K562 (cell line): ENCODE results near the gene SORCS1. TPM values are rescaled to one million over a fixed set of nuclear protein-coding genes. Genes with fewer than 3 reads are reported as not detected.
"Not testable (repeated sequence)": the region's sequence is repeated elsewhere in the genome, so short reads cannot be mapped to it uniquely, and the experiment has no call there.

Experiments used
- ATAC-seq: fragments of 200-7000 bp; cut with Tn5 transposase; 3 replicates; pipeline ENCODE4 v1.9.1; 2020; ENCODE audit warnings: moderate library complexity
- BruUV-seq: library from RNA; stranded (reverse); fragments of 400-500 nt; replicated peaks from 2 replicates; lab custom pipeline; 2021; lab: Mats Ljungman, UMichigan
- CTCF ChIA-PET: fragments of 300-600 bp; formaldehyde crosslinking; extraction: SDS; loops from one replicate; lab custom pipeline; 2021; ENCODE audit warnings: low intra/inter-chr PET ratio; lab: Yijun Ruan, JAX
- POLR2A ChIA-PET: fragments of 300-600, 350-650 bp; sonication (Branson Sonifier 250); formaldehyde crosslinking; extraction: SDS; loops from one replicate; lab custom pipeline; 2021; ENCODE audit warnings: antibody characterized with exemption, inconsistent platforms; lab: Yijun Ruan, JAX
- DNase-seq, 4 experiments: peaks; one replicate each; pipeline versions ENCODE4 v3.0.0 to v3.0.0-alpha.2; 2011 to 2018; ENCODE audit warnings: low spot score in 3 of 4, mixed read lengths in 3 of 4; ENCODE audit errors: extremely low read depth in 1 of 4
- FAIRE-seq: peaks from 2 replicates; lab custom pipeline; 2011; peaks lifted over from hg19 to GRCh38; lab: Jason Lieb, UNC
- H2AFZ ChIP-seq: 2 replicates; pipeline ENCODE4 v1.6.0; 2011; ENCODE audit warnings: low read depth, low read length, control low read depth, inconsistent platforms
- H3K27ac ChIP-seq: fragments of 200-600 bp; 3 replicates; pipeline ENCODE4 v1.8.0; 2011; ENCODE audit warnings: low read depth, mild to moderate bottlenecking, control low read depth, inconsistent platforms, low read length, moderate library complexity, mixed read lengths; ENCODE audit errors: extremely low read depth
- H3K27me3 ChIP-seq, 2 experiments: fragments of 300-600 bp in 1 of 2; 2 replicates in 1 of 2; 3 replicates in 1 of 2; pipeline versions ENCODE4 v1.6.0 to v1.8.0; 2011; ENCODE audit warnings: inconsistent platforms in 2 of 2, low read length in 2 of 2, mild to moderate bottlenecking in 1 of 2, mixed read lengths in 1 of 2, moderate library complexity in 1 of 2; ENCODE audit not compliant: control insufficient read depth in 2 of 2, insufficient read depth in 2 of 2
- H3K36me3 ChIP-seq: fragments of 300-600 bp; 3 replicates; pipeline ENCODE4 v1.8.0; 2011; ENCODE audit warnings: mild to moderate bottlenecking, low read length, inconsistent platforms; ENCODE audit not compliant: control insufficient read depth, insufficient read depth
- H3K4me1 ChIP-seq, 2 experiments: fragments of 200-600 bp in 1 of 2; replicated peaks in 1 of 2; 2 replicates in 1 of 2; 3 replicates in 1 of 2; pipeline versions ENCODE4 v1.5.1 to v1.8.0; 2011; ENCODE audit warnings: inconsistent platforms in 2 of 2, low read length in 2 of 2, mild to moderate bottlenecking in 1 of 2, mixed read lengths in 1 of 2, moderate library complexity in 1 of 2; ENCODE audit not compliant: control insufficient read depth in 2 of 2, insufficient read depth in 2 of 2
- H3K4me2 ChIP-seq: 2 replicates; pipeline ENCODE4 v1.6.1; 2011; ENCODE audit warnings: low read length, control low read depth, inconsistent platforms, mixed read lengths; ENCODE audit not compliant: insufficient read depth
- H3K4me3 ChIP-seq: fragments of 200-600 bp; sonication (generic), shearing (Covaris generic); 2 replicates; pipeline ENCODE4 v1.5.1; 2016; ENCODE audit warnings: control low read depth, inconsistent platforms
- H3K79me2 ChIP-seq: fragments of 200-600 bp; 3 replicates; pipeline ENCODE4 v1.8.0; 2011; ENCODE audit warnings: low read length, inconsistent platforms; ENCODE audit not compliant: control insufficient read depth, insufficient read depth
- H3K9ac ChIP-seq, 2 experiments: 2 replicates each; pipeline versions ENCODE4 v1.6.0 to v1.6.1; 2011; ENCODE audit warnings: low read depth in 2 of 2, low read length in 2 of 2, control low read depth in 1 of 2, inconsistent platforms in 1 of 2, mild to moderate bottlenecking in 1 of 2, mixed read lengths in 1 of 2; ENCODE audit not compliant: insufficient read depth in 1 of 2
- H3K9me1 ChIP-seq: one replicate; pipeline ENCODE4 v1.6.0; 2011; ENCODE audit warnings: inconsistent platforms, mild to moderate bottlenecking, low read length, moderate library complexity; ENCODE audit not compliant: control insufficient read depth, insufficient read depth
- H3K9me3 ChIP-seq: replicated peaks from 2 replicates; pipeline ENCODE4 v1.5.1; 2011; ENCODE audit warnings: low read depth, low read length, inconsistent platforms; ENCODE audit not compliant: control insufficient read depth, insufficient read depth
- H4K20me1 ChIP-seq: replicated peaks from 2 replicates; pipeline ENCODE4 v1.6.1; 2011; ENCODE audit warnings: low read length, inconsistent platforms, mixed read lengths; ENCODE audit not compliant: control insufficient read depth, insufficient read depth
- ELF4 ChIP-seq: fragments of 450-650 bp; formaldehyde crosslinking; IDR thresholded peaks from 2 replicates; pipeline ENCODE4 v1.4.0; 2022; ENCODE audit warnings: missing genetic modification characterization
- TBL1XR1 ChIP-seq, 2 experiments: IDR thresholded peaks; 2 replicates each; pipeline ENCODE4 v1.6.1; 2012; ENCODE audit warnings: improper control_type of control experiment in 2 of 2, low read length in 2 of 2, mild to moderate bottlenecking in 1 of 2
- TSC22D4 ChIP-seq: fragments of 450-650 bp; IDR thresholded peaks from 2 replicates; pipeline ENCODE4 v1.6.1; 2016; ENCODE audit warnings: missing genetic modification characterization, missing biosample characterization, control low read depth
- ZNF766 ChIP-seq: fragments of 200-800 bp; sonication (Bioruptor generic); conservative IDR thresholded peaks from 2 replicates; pipeline ENCODE4 v1.6.1; 2016; ENCODE audit warnings: missing genetic modification characterization, missing compliant biosample characterization
- WGBS: fragments of 100-300 bp; shearing (Covaris generic); methylation state at CpG from one replicate; pipeline ENCODE4 v1.1.6; 2016; ENCODE audit warnings: low coverage, mixed read lengths; ENCODE audit not compliant: insufficient coverage; ENCODE audit errors: missing lambda C conversion rate; 5-methylcytosine and 5-hydroxymethylcytosine counted together
- in situ Hi-C: fragments of 300-500 bp; cut with MboI; formaldehyde crosslinking; loops from 4 replicates; pipeline ENCODE4 v1.15.0; 2018; ENCODE audit warnings: inconsistent platforms, mixed read lengths
- intact Hi-C: fragments of 100-400 bp; cut with micrococcal nuclease; formaldehyde crosslinking; loops from 2 replicates; pipeline ENCODE4 v1.14.2; 2022
- polyA plus RNA-seq, 8 experiments: library from polyadenylated mRNA; depleted of rRNA in 4 of 8; stranded (reverse) in 5 of 8; unstranded in 3 of 8; fragments of >200 nt; fragmentation: Nextera tagmentation in 2 of 8; fragmentation: Illumina TruSeq in 1 of 8; extraction: Ambion mirVana in 2 of 8; extraction: Trizol in 1 of 8; gene quantifications; 2 replicates each; pipeline versions ENCODE4 v1.2.1 to v1.2.3, GENCODE V29; 2011 to 2014; ENCODE audit warnings: inconsistent platforms in 1 of 8, missing spikeins in 1 of 8
- total RNA-seq, 7 experiments: library from RNA; depleted of rRNA in 6 of 7; stranded (reverse); fragments of >200 nt in 6 of 7; fragmentation: Illumina TruSeq in 2 of 7; extraction: Trizol in 2 of 7; gene quantifications; 2 replicates each; pipeline versions ENCODE4 v1.2.1 to v1.2.3, GENCODE V29; 2011 to 2021; ENCODE audit warnings: low replicate concordance in 1 of 7
- TF ChIP-seq, protein P1 (sequence below): fragments of 250-450 bp; sonication (Bioruptor Pico); IDR thresholded peaks from 2 replicates; pipeline ENCODE4 v1.5.0; 2020; ENCODE audit warnings: mild to moderate bottlenecking
- TF ChIP-seq, protein P2 (sequence below): fragments of 250-450 bp; sonication (Bioruptor Pico); IDR thresholded peaks from 2 replicates; pipeline ENCODE4 v1.8.0; 2022; ENCODE audit warnings: moderate library complexity, mild to moderate bottlenecking, inconsistent platforms

Gene SORCS1
- total and polyA plus RNA-seq, 9 of the 15 experiments (the other 6 are each of a cell fraction or from before 2014, with no cell fraction given) = 1.5 to 3.9 (median 2.7) TPM

- POLR2A ChIA-PET = interaction anchor here (1.3 kb wide), 1 partner anchor 8 kb away, joined by 9 read pairs; no protein-coding TSS in a partner anchor
- DNase-seq, H3K9me3 ChIP-seq, H3K27ac ChIP-seq, H2AFZ ChIP-seq, in situ Hi-C loops, H3K9ac ChIP-seq, H4K20me1 ChIP-seq, BruUV-seq, CTCF ChIA-PET, H3K27me3 ChIP-seq, FAIRE-seq, H3K4me2 ChIP-seq, H3K9me1 ChIP-seq, ATAC-seq, H3K4me3 ChIP-seq: not testable (repeated sequence)
- intact Hi-C loops = loop anchor here (10.0 kb wide), 1 partner anchor 111 kb away; no protein-coding TSS in a partner anchor
- Histone ChIP-seq H3K36me3 (peaks cover 17% of the 10 kb centered on the region; the same call in 2 of the 3 replicates), H3K79me2 (peaks cover 34% of the 10 kb centered on the region), H3K4me1 (peaks cover 9 to 64% of the 10 kb centered on the region in 2 experiments; a peak in 3 of 5 replicates)
- no CpG with 5 or more reads among the region's 3 CpGs for WGBS
- peak; percentile 93 for TF ChIP-seq ZNF766 (CRISPR knock-in tag)
These were observed 140.5 kb downstream of the SORCS1 start for GRCh38 chr10:107024033-107024432.

GRCh38 chr10:107022600-107023354, 141.7 kb downstream of the SORCS1 start:
- Histone ChIP-seq H3K27ac (peak overlapping the region; percentile 63), H3K9me1 (no peaks in the 10 kb centered on the region), H3K9ac (peak overlapping the region in 1 of 2 experiments; percentile 47; a peak in 2 of 4 replicates), H3K27me3 (no peaks in the 10 kb centered on the region), H3K4me1 (peaks cover 9 to 52% of the 10 kb centered on the region in 2 experiments; a peak in 3 of 5 replicates), H3K4me3 (no peak overlapping the region), H2AFZ (peak overlapping the region; percentile 9; the same call in 1 of the 2 replicates), H3K79me2 (peaks cover 26% of the 10 kb centered on the region), H3K36me3 (peaks cover 17% of the 10 kb centered on the region; the same call in 2 of the 3 replicates), H3K9me3 (no peaks in the 10 kb centered on the region), H3K4me2 (peak overlapping the region; percentile 42), H4K20me1 (no peaks in the 10 kb centered on the region)
- WGBS = 11% methylated on average over 6 of the region's 6 CpGs
- BruUV-seq = no TSS peak
- intact Hi-C loops = loop anchor here (2.0 to 10.0 kb wide), 3 partner anchors 34 to 112 kb away; no protein-coding TSS in a partner anchor
- ChIA-PET POLR2A (interaction anchor here (0.5 to 1.5 kb wide), 5 partner anchors 9 to 211 kb away, joined by 3 to 9 read pairs (median 4); no protein-coding TSS in a partner anchor), CTCF (no interaction called here)
- DNase-seq = peak; percentile 61 to 89 (median 70)
- ATAC-seq = peak; percentile 92
- FAIRE-seq = peak; percentile 91
- in situ Hi-C loops = no loop called here
- no peak for TF ChIP-seq ELF4 (CRISPR knock-in tag)
- TF ChIP-seq TBL1XR1 (IDR thresholded peaks at IDR 0.05; ENCODE audit: low read length in 2 of 2) = peak in 1 of 2 experiments; percentile 88; a peak in 2 of 4 replicates
- TF ChIP-seq, protein P1, sequence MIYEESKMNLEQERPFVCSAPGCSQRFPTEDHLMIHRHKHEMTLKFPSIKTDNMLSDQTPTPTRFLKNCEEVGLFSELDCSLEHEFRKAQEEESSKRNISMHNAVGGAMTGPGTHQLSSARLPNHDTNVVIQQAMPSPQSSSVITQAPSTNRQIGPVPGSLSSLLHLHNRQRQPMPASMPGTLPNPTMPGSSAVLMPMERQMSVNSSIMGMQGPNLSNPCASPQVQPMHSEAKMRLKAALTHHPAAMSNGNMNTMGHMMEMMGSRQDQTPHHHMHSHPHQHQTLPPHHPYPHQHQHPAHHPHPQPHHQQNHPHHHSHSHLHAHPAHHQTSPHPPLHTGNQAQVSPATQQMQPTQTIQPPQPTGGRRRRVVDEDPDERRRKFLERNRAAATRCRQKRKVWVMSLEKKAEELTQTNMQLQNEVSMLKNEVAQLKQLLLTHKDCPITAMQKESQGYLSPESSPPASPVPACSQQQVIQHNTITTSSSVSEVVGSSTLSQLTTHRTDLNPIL (CRISPR knock-in tag) = no peak
- TF ChIP-seq TSC22D4 (tag) = no peak
- TF ChIP-seq, protein P2, sequence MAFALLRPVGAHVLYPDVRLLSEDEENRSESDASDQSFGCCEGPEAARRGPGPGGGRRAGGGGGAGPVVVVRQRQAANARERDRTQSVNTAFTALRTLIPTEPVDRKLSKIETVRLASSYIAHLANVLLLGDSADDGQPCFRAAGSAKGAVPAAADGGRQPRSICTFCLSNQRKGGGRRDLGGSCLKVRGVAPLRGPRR (CRISPR knock-in tag) = no peak
